Raji (cell line): ENCODE results near the gene STK4.

ENCODE experiments used
- POLR2A ChIP-seq: IDR thresholded peaks from 2 replicates; pipeline ENCODE4 v1.6.1; 2011; ENCODE audit warnings: low read depth, low read length, control low read depth; ENCODE audit not compliant: insufficient read depth

The STK4 gene

GRCh38 chr20:44990957-44991356, 24.6 kb downstream of the STK4 start:
- no peak for TF ChIP-seq POLR2A

- no peak for TF ChIP-seq POLR2A
Observed at GRCh38 chr20:44993343-44993742, 27.0 kb downstream of the STK4 start.

- TF ChIP-seq POLR2A = no peak
Observed at GRCh38 chr20:44997171-44997570, 30.9 kb downstream of the STK4 start.

GRCh38 chr20:44997668-44998067, 31.4 kb downstream of the STK4 start:
- no peak for TF ChIP-seq POLR2A

GRCh38 chr20:45008521-45009049, 42.3 kb downstream of the STK4 start:
- TF ChIP-seq POLR2A = no peak

GRCh38 chr20:45010399-45010828, 44.1 kb downstream of the STK4 start:
- TF ChIP-seq POLR2A = no peak

GRCh38 chr20:45011108-45011526, 44.8 kb downstream of the STK4 start:
- no peak for TF ChIP-seq POLR2A

GRCh38 chr20:45012682-45013302, 46.5 kb downstream of the STK4 start:
- no peak for TF ChIP-seq POLR2A

GRCh38 chr20:45014671-45015415, 48.5 kb downstream of the STK4 start:
- no peak for TF ChIP-seq POLR2A

GRCh38 chr20:45016089-45016671, 49.9 kb downstream of the STK4 start:
- TF ChIP-seq POLR2A = no peak

GRCh38 chr20:45017281-45017680, 51.0 kb downstream of the STK4 start:
- no peak for TF ChIP-seq POLR2A

- no peak for TF ChIP-seq POLR2A
Observed at GRCh38 chr20:45017857-45018256, 51.5 kb downstream of the STK4 start.

- TF ChIP-seq POLR2A = no peak
Observed at GRCh38 chr20:45019027-45019761, 52.9 kb downstream of the STK4 start.

GRCh38 chr20:45019762-45020123, 53.4 kb downstream of the STK4 start:
- no peak for TF ChIP-seq POLR2A

- TF ChIP-seq POLR2A = no peak
Observed at GRCh38 chr20:45020236-45020886, 54.0 kb downstream of the STK4 start.
